B cell (primary cell): ENCODE data around the gene POGZ. TPM values are rescaled to one million over a fixed set of nuclear protein-coding genes. Genes with fewer than 3 reads are reported as not detected.

Experiments used
- ATAC-seq: fragments of 200-7000 bp; cut with Tn5 transposase; one replicate; pipeline ENCODE4 v1.10.0; 2021; ENCODE audit warnings: low read depth, mild to moderate bottlenecking, moderate number of reproducible peaks, moderate library complexity
- CTCF ChIA-PET: fragments of 350-600 bp; sonication (Branson Sonifier 250); formaldehyde crosslinking; loops from one replicate; lab custom pipeline; 2021; ENCODE audit warnings: antibody characterized with exemption, inconsistent platforms; lab: Charles Lee
- POLR2A ChIA-PET: fragments of 350-600 bp; sonication (Branson Sonifier 250); formaldehyde crosslinking; loops from one replicate; lab custom pipeline; 2021; ENCODE audit warnings: antibody characterized with exemption; lab: Charles Lee
- DNase-seq: peaks from one replicate; pipeline ENCODE4 v3.0.0; 2013
- H2AFZ ChIP-seq: 2 replicates; pipeline ENCODE4 v1.6.1; 2012; ENCODE audit warnings: mild to moderate bottlenecking, low read depth, low read length; ENCODE audit not compliant: insufficient read depth, poor library complexity, severe bottlenecking
- H3K27ac ChIP-seq, 2 donors: 1 replicate in 1 of 2; 2 replicates in 1 of 2; pipeline ENCODE4 v1.5.1; 2012 to 2013; ENCODE audit warnings: low read length in 2 of 2, mild to moderate bottlenecking in 2 of 2, moderate library complexity in 1 of 2
- H3K27me3 ChIP-seq, 4 experiments: fragments of 200-600 bp in 1 of 4; sonication (generic) in 1 of 4; replicated peaks in 1 of 4; 1 replicate in 2 of 4; 2 replicates in 2 of 4; pipeline versions ENCODE4 v1.6.1 to v1.7.0; 2013 to 2016; ENCODE audit warnings: low read length in 3 of 4, mild to moderate bottlenecking in 2 of 4, mixed read lengths in 1 of 4, moderate library complexity in 1 of 4; ENCODE audit not compliant: insufficient read depth in 4 of 4, control insufficient read depth in 3 of 4; ENCODE audit errors: control extremely low read depth in 1 of 4
- H3K36me3 ChIP-seq, 2 experiments: replicated peaks in 1 of 2; 1 replicate in 1 of 2; 2 replicates in 1 of 2; pipeline versions ENCODE4 v1.6.1 to v1.7.1; 2013; ENCODE audit warnings: low read length in 1 of 2; ENCODE audit not compliant: insufficient read depth in 2 of 2, control insufficient read depth in 1 of 2; ENCODE audit errors: control extremely low read depth in 1 of 2, extremely low read depth in 1 of 2
- H3K4me1 ChIP-seq, 2 donors: fragments of 200-600 bp in 1 of 2; sonication (generic) in 1 of 2; 1 replicate in 1 of 2; 2 replicates in 1 of 2; pipeline versions ENCODE4 v1.5.1 to v1.6.1; 2013 to 2017; ENCODE audit warnings: low read length in 2 of 2; ENCODE audit not compliant: control insufficient read depth in 2 of 2, insufficient read depth in 2 of 2
- H3K4me2 ChIP-seq: replicated peaks from 2 replicates; pipeline ENCODE3; 2012; ENCODE audit warnings: mild to moderate bottlenecking, low read depth, low read length; ENCODE audit not compliant: poor library complexity, severe bottlenecking
- H3K4me3 ChIP-seq, 5 experiments: fragments of 200-600 bp in 1 of 5; sonication (generic) in 1 of 5; 1 replicate in 3 of 5; 2 replicates in 2 of 5; pipeline versions ENCODE4 v1.5.1 to v1.7.0; 2011 to 2016; ENCODE audit warnings: low read length in 4 of 5, mild to moderate bottlenecking in 4 of 5, low read depth in 2 of 5, control low read depth in 1 of 5, moderate library complexity in 1 of 5; ENCODE audit not compliant: insufficient read depth in 1 of 5; ENCODE audit errors: control extremely low read depth in 1 of 5, extremely low read depth in 1 of 5
- H3K79me2 ChIP-seq: fragments of 200-600 bp; sonication (generic); one replicate; pipeline ENCODE4 v1.6.0; 2016; ENCODE audit warnings: low read length; ENCODE audit not compliant: control insufficient read depth, insufficient read depth
- H3K9ac ChIP-seq: fragments of 200-600 bp; sonication (generic); 2 replicates; pipeline ENCODE4 v1.6.1; 2017; ENCODE audit warnings: mild to moderate bottlenecking, low read length, moderate library complexity
- H3K9me3 ChIP-seq, 3 donors: one replicate each; pipeline versions ENCODE4 v1.6.1 to v1.7.1; 2013; ENCODE audit warnings: low read length in 2 of 3; ENCODE audit not compliant: control insufficient read depth in 2 of 3, insufficient read depth in 1 of 3; ENCODE audit errors: control extremely low read depth in 1 of 3
- H4K20me1 ChIP-seq: 2 replicates; pipeline ENCODE4 v1.6.0; 2012; ENCODE audit warnings: mild to moderate bottlenecking, low read length; ENCODE audit not compliant: insufficient read depth, control insufficient read depth, poor library complexity, severe bottlenecking
- H3K27ac Mint-ChIP-seq: one replicate; pipeline ENCODE4 v1.8.0; 2021; ENCODE audit warnings: mixed read lengths
- H3K27me3 Mint-ChIP-seq: one replicate; pipeline ENCODE4 v1.8.0; 2021; ENCODE audit warnings: mixed read lengths
- H3K4me1 Mint-ChIP-seq: one replicate; pipeline ENCODE4 v1.8.0; 2021; ENCODE audit warnings: mixed read lengths
- H3K4me3 Mint-ChIP-seq: one replicate; pipeline ENCODE4 v1.8.0; 2021; ENCODE audit warnings: mixed read lengths
- H3K9me3 Mint-ChIP-seq: one replicate; pipeline ENCODE4 v1.8.0; 2022; ENCODE audit warnings: mixed read lengths; ENCODE audit not compliant: insufficient read depth
- CTCF ChIP-seq: fragments of 200-600 bp; IDR thresholded peaks from one replicate; pipeline ENCODE4 v1.8.0; 2022; ENCODE audit warnings: antibody characterized with exemption, mild to moderate bottlenecking
- EZH2 ChIP-seq: IDR thresholded peaks from 2 replicates; pipeline ENCODE4 v1.6.1; 2012; ENCODE audit warnings: borderline replicate concordance, low read depth, mild to moderate bottlenecking, moderate library complexity, low read length; ENCODE audit not compliant: insufficient read depth, poor library complexity, severe bottlenecking
- WGBS: methylation state at CpG from one replicate; pipeline ENCODE4 v1.1.5; 2013; ENCODE audit warnings: missing lambda C conversion rate; ENCODE audit not compliant: insufficient coverage; 5-methylcytosine and 5-hydroxymethylcytosine counted together
- intact Hi-C: fragments of 100-400 bp; cut with micrococcal nuclease; formaldehyde crosslinking; loops from one replicate; pipeline ENCODE4 v1.10.0; 2022
- polyA plus RNA-seq: library from polyadenylated mRNA; depleted of rRNA; stranded (reverse); fragments of >200 nt; gene quantifications from 2 replicates; pipeline ENCODE4 v1.2.3, GENCODE V29; 2012
- total RNA-seq, 2 donors: library from RNA; stranded (reverse); fragments of 120-200 nt in 1 of 2; gene quantifications; 1 replicate in 1 of 2; 2 replicates in 1 of 2; pipeline versions ENCODE4 v1.2.3 to v1.2.4, GENCODE V29; 2013 to 2022

The POGZ gene
- total and polyA plus RNA-seq, 2 donors (not counting 1 experiment from before 2014, with no cell fraction given), result 50.2 to 194 TPM

- H3K27ac Mint-ChIP-seq, result no peak overlapping the region
- H3K27me3 Mint-ChIP-seq, result peaks cover 32% of the 10 kb centered on the region
- H3K4me2 ChIP-seq, result no peak overlapping the region
- peaks cover 0 to 1% (median 0%) of the 10 kb centered on the region in 3 donors for H3K9me3 ChIP-seq
- intact Hi-C loops, result no loop called here
- no peaks in the 10 kb centered on the region for H3K9me3 Mint-ChIP-seq
- no peak overlapping the region for H3K9ac ChIP-seq
- POLR2A ChIA-PET, result no interaction called here
- H3K79me2 ChIP-seq, result peaks cover under 1% of the 10 kb centered on the region
- H3K27ac ChIP-seq, result no peak overlapping the region
- CTCF ChIA-PET, result interaction anchor here (0.6 to 1.5 kb wide), 3 partner anchors 9 to 599 kb away, joined by 3 to 6 read pairs (median 4); no protein-coding TSS in a partner anchor
- peaks cover 0 to under 1% of the 10 kb centered on the region in 2 donors for H3K4me1 ChIP-seq
- no peak overlapping the region for H2AFZ ChIP-seq
- ATAC-seq (no peak), DNase-seq (no peak)
- no peak for TF ChIP-seq CTCF
- TF ChIP-seq EZH2, result no peak
- no peak overlapping the region for H3K4me3 ChIP-seq
- no peak overlapping the region for H3K4me3 Mint-ChIP-seq
- H4K20me1 ChIP-seq, result no peaks in the 10 kb centered on the region
- H3K4me1 Mint-ChIP-seq, result no peaks in the 10 kb centered on the region
- no CpG with 5 or more reads among the region's 1 CpG for WGBS
- H3K27me3 ChIP-seq, result peaks cover 0 to 27% (median 16%) of the 10 kb centered on the region in 4 experiments
- H3K36me3 ChIP-seq, result no peaks in the 10 kb centered on the region
Measured at GRCh38 chr1:151465026-151465425, 5.7 kb upstream of the POGZ start.

- Histone ChIP-seq H3K9me3 (peaks cover 0 to 1% (median 0%) of the 10 kb centered on the region in 3 donors), H3K27me3 (peaks cover 0 to 24% (median 15%) of the 10 kb centered on the region in 4 experiments), H3K9ac (no peak overlapping the region), H2AFZ (no peak overlapping the region), H3K27ac (no peak overlapping the region), H3K79me2 (peaks cover 23% of the 10 kb centered on the region), H3K4me2 (no peak overlapping the region), H3K36me3 (no peaks in the 10 kb centered on the region), H3K4me1 (peaks cover 11 to 20% of the 10 kb centered on the region in 2 donors), H4K20me1 (no peaks in the 10 kb centered on the region), H3K4me3 (no peak overlapping the region)
- ATAC-seq (no peak), DNase-seq (no peak)
- Mint-ChIP-seq H3K4me1 (peaks cover 13% of the 10 kb centered on the region), H3K4me3 (no peak overlapping the region), H3K9me3 (no peaks in the 10 kb centered on the region), H3K27me3 (peaks cover 21% of the 10 kb centered on the region), H3K27ac (no peak overlapping the region)
- CTCF ChIA-PET, result no interaction called here
- intact Hi-C loops, result no loop called here
- no peak for TF ChIP-seq EZH2
- no peak for TF ChIP-seq CTCF
- 100% methylated on average over 2 of the region's 5 CpGs for WGBS
- POLR2A ChIA-PET, result no interaction called here
Measured at GRCh38 chr1:151461694-151462093, 2.4 kb upstream of the POGZ start.
